OCI-LY7 (cell line): ENCODE results near the gene CD81. TPM values are rescaled to one million over a fixed set of nuclear protein-coding genes. Genes with fewer than 3 reads are reported as not detected.

Source experiments
- Bru-seq: library from RNA; stranded (reverse); fragments of 400-500 nt; gene quantifications from one replicate; lab custom pipeline; 2021; lab: Mats Ljungman, UMichigan
- BruChase-seq, 2 experiments: library from RNA; stranded (reverse); fragments of 400-500 nt; gene quantifications; one replicate each; lab custom pipeline; 2021; lab: Mats Ljungman, UMichigan
- BruUV-seq: library from RNA; stranded (reverse); fragments of 400-500 nt; replicated peaks from 2 replicates; lab custom pipeline; 2021; lab: Mats Ljungman, UMichigan
- CTCF ChIA-PET: fragments of 300-600 bp; sonication (Branson Sonifier 250); formaldehyde crosslinking; loops from one replicate; lab custom pipeline; 2022; ENCODE audit warnings: antibody characterized with exemption; ENCODE audit not compliant: unreplicated experiment; lab: Charles Lee
- POLR2A ChIA-PET: fragments of 300-600 bp; sonication (Branson Sonifier 250); formaldehyde crosslinking; loops from one replicate; lab custom pipeline; 2022; ENCODE audit warnings: antibody characterized with exemption; lab: Charles Lee
- DNase-seq: peaks from one replicate; pipeline ENCODE4 v3.0.0-alpha.2; 2015; ENCODE audit warnings: low spot score
- H2AFZ ChIP-seq: fragments of 200-600 bp; sonication (generic), shearing (Covaris generic); 2 replicates; pipeline ENCODE4 v1.6.1; 2014; ENCODE audit warnings: mild to moderate bottlenecking, antibody characterized with exemption, low read length, moderate library complexity
- H3K27ac ChIP-seq: fragments of 200-600 bp; sonication (generic); 2 replicates; pipeline ENCODE4 v1.5.1; 2014; ENCODE audit warnings: mixed run types, low read depth, mild to moderate bottlenecking, moderate library complexity, low read length, inconsistent platforms; ENCODE audit not compliant: poor library complexity, severe bottlenecking
- H3K36me3 ChIP-seq: fragments of 200-600 bp; sonication (generic); 2 replicates; pipeline ENCODE4 v1.6.1; 2014; ENCODE audit warnings: mild to moderate bottlenecking, antibody characterized with exemption, low read length, moderate library complexity, mixed read lengths; ENCODE audit not compliant: insufficient read depth
- H3K4me1 ChIP-seq: fragments of 200-600 bp; sonication (generic); 2 replicates; pipeline ENCODE4 v1.5.1; 2014; ENCODE audit warnings: mild to moderate bottlenecking, low read length; ENCODE audit not compliant: insufficient read depth, poor library complexity, severe bottlenecking
- H3K4me2 ChIP-seq: fragments of 200-600 bp; sonication (generic); 2 replicates; pipeline ENCODE4 v1.6.1; 2014; ENCODE audit warnings: mild to moderate bottlenecking, low read length
- H3K4me3 ChIP-seq: fragments of 200-600 bp; sonication (generic); 2 replicates; pipeline ENCODE4 v1.5.1; 2014; ENCODE audit warnings: mild to moderate bottlenecking, low read depth, low read length; ENCODE audit not compliant: poor library complexity, severe bottlenecking
- H3K79me2 ChIP-seq: fragments of 200-600 bp; sonication (generic); 2 replicates; pipeline ENCODE4 v1.6.1; 2016; ENCODE audit warnings: low read depth, mild to moderate bottlenecking, low read length, moderate library complexity, mixed read lengths; ENCODE audit not compliant: insufficient read depth
- H3K9me2 ChIP-seq: fragments of 200-600 bp; sonication (generic); 2 replicates; pipeline ENCODE4 v1.6.1; 2016; ENCODE audit warnings: mild to moderate bottlenecking, low read length, mixed read lengths; ENCODE audit not compliant: insufficient read depth
- H3K9me3 ChIP-seq: fragments of 200-600 bp; sonication (generic); 2 replicates; pipeline ENCODE4 v1.6.1; 2014; ENCODE audit warnings: mild to moderate bottlenecking, mixed run types, low read length, mixed read lengths
- H4K20me1 ChIP-seq: fragments of 200-600 bp; sonication (generic); 2 replicates; pipeline ENCODE4 v1.6.1; 2014; ENCODE audit warnings: mild to moderate bottlenecking, antibody characterized with exemption, low read length, moderate library complexity, mixed read lengths; ENCODE audit not compliant: insufficient read depth
- EZH2phosphoT487 ChIP-seq: fragments of 200-600 bp; sonication (generic); IDR thresholded peaks from 2 replicates; pipeline ENCODE4 v1.6.1; 2018; ENCODE audit warnings: low read depth, borderline replicate concordance, mild to moderate bottlenecking, mixed run types, antibody characterized with exemption, low read length, moderate library complexity, mixed read lengths
- intact Hi-C: fragments of 100-400 bp; cut with micrococcal nuclease; formaldehyde crosslinking; loops from one replicate; pipeline ENCODE4 v1.10.0; 2022; ENCODE audit not compliant: unreplicated experiment
- long read RNA-seq: library from polyadenylated mRNA; stranded (forward); transcript quantifications from one replicate; pipeline ENCODE4 v2.0.0, GENCODE V29; 2022
- total RNA-seq, 2 experiments: library from RNA; depleted of rRNA in 1 of 2; stranded (reverse); fragments of >200 nt in 1 of 2; shearing (Covaris generic) in 1 of 2; gene quantifications; 2 replicates each; pipeline ENCODE4 v1.2.3, GENCODE V29; 2014 to 2022
- TF ChIP-seq, protein P1 (sequence below): fragments of 200-600 bp; sonication (generic); conservative IDR thresholded peaks from 2 replicates; pipeline ENCODE4 v1.5.1; 2014; ENCODE audit warnings: mild to moderate bottlenecking, antibody characterized with exemption, low read length, moderate library complexity, mixed read lengths

Gene CD81, protein sequence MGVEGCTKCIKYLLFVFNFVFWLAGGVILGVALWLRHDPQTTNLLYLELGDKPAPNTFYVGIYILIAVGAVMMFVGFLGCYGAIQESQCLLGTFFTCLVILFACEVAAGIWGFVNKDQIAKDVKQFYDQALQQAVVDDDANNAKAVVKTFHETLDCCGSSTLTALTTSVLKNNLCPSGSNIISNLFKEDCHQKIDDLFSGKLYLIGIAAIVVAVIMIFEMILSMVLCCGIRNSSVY
- total RNA-seq (2014; rRNA removed; shearing (Covaris generic)): 233 and 290 TPM in 2 replicates
- 343 and 404 TPM in 2 replicates for total RNA-seq (2022)
- percentile 69 among the genes with signal in this experiment for Bru-seq, nascent RNA
- percentile 85 among the genes with signal in this experiment for BruChase-seq, experiment 1, labeled RNA remaining after a 6-hour chase
- BruChase-seq, experiment 2, labeled RNA remaining after a 2-hour chase: percentile 73 among the genes with signal in this experiment
- long read RNA-seq, transcript CD81-213 (8 exons, 720 nt): minor isoform, 132 of 592 reads
- long read RNA-seq, transcript CD81-201 (8 exons, 1,520 nt): major isoform, 276 of 592 reads
- long read RNA-seq, transcript CD81-207 (6 exons, 890 nt): minor isoform, 18 of 592 reads
- long read RNA-seq, transcript CD81-202 (9 exons, 880 nt): minor isoform, 51 of 592 reads
- long read RNA-seq, partial matches to known transcripts: 23 of 592 reads
- long read RNA-seq, other reads (novel, unspliced or antisense): 88 of 592 reads

- H3K4me3 ChIP-seq: peak within 1 kb of the TSS; percentile 99
- H3K4me1 ChIP-seq: peaks cover 30% of the 10 kb centered on the region
- peak within 1 kb of the TSS; percentile 90 for H3K4me2 ChIP-seq
- peaks cover 35% of the 10 kb centered on the region for H4K20me1 ChIP-seq
- ChIA-PET POLR2A (interaction anchor here (0.6 to 2.4 kb wide), 3 partner anchors 10 to 607 kb away, joined by 3 to 20 read pairs (median 7); no protein-coding TSS in a partner anchor), CTCF (interaction anchor here (0.9 kb wide), 1 partner anchor 13 kb away, joined by 5 read pairs; no protein-coding TSS in a partner anchor)
- intact Hi-C loops: no loop called here
- peak within 1 kb of the TSS; percentile 64 for H2AFZ ChIP-seq
- H3K9me3 ChIP-seq: no peaks in the 10 kb centered on the region
- no peak for TF ChIP-seq EZH2phosphoT487
- TF ChIP-seq, protein P1, sequence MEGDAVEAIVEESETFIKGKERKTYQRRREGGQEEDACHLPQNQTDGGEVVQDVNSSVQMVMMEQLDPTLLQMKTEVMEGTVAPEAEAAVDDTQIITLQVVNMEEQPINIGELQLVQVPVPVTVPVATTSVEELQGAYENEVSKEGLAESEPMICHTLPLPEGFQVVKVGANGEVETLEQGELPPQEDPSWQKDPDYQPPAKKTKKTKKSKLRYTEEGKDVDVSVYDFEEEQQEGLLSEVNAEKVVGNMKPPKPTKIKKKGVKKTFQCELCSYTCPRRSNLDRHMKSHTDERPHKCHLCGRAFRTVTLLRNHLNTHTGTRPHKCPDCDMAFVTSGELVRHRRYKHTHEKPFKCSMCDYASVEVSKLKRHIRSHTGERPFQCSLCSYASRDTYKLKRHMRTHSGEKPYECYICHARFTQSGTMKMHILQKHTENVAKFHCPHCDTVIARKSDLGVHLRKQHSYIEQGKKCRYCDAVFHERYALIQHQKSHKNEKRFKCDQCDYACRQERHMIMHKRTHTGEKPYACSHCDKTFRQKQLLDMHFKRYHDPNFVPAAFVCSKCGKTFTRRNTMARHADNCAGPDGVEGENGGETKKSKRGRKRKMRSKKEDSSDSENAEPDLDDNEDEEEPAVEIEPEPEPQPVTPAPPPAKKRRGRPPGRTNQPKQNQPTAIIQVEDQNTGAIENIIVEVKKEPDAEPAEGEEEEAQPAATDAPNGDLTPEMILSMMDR: no peak
- peak; percentile 63 for DNase-seq
- H3K9me2 ChIP-seq: no peaks in the 10 kb centered on the region
- peak within 1 kb of the TSS; percentile 57 for H3K27ac ChIP-seq
- H3K36me3 ChIP-seq: peaks cover 32% of the 10 kb centered on the region
- H3K79me2 ChIP-seq: peaks cover 45% of the 10 kb centered on the region
- BruUV-seq: no TSS peak
These were observed at the start of gene CD81 for GRCh38 chr11:2376751-2377451. TSS of gene CD81 (plus strand) at chr11:2377310. CDS start at chr11:2377550, 240 bp downstream.

DNA sequence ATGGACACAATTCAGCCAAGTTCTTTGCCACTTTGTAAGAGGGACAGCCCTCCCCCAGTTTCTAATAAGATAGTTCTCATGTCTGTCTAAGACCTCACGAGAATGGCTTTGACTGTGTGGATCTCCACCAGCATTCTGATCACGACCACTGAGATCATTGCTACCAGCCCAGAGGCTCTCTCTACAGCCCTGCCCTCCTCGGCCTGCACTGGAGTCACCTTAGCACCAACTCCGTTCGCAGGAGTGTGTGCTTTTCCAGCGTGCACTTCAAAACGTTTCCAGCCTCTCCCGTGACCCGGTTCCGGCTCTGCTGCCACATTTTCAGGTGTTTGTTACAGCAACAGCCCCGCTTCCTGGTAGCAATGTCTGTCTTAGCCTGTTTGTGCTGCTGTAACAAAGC, 49.1 kb upstream of the CD81 start:
- no peak for TF ChIP-seq EZH2phosphoT487
- TF ChIP-seq, protein P1: no peak
- Histone ChIP-seq H3K4me1 (no peaks in the 10 kb centered on the region), H3K36me3 (no peaks in the 10 kb centered on the region), H3K9me2 (no peaks in the 10 kb centered on the region), H3K79me2 (no peaks in the 10 kb centered on the region), H3K4me2 (no peak overlapping the region), H2AFZ (no peak overlapping the region), H3K9me3 (no peaks in the 10 kb centered on the region), H3K4me3 (no peak overlapping the region), H3K27ac (no peak overlapping the region), H4K20me1 (no peaks in the 10 kb centered on the region)
- POLR2A ChIA-PET: no interaction called here
- BruUV-seq: no TSS peak
- intact Hi-C loops: no loop called here
- DNase-seq: no peak
- CTCF ChIA-PET: no interaction called here
